Keratinocyte (primary cell): ENCODE measurements around the gene DEPDC7. TPM values are rescaled to one million over a fixed set of nuclear protein-coding genes. Genes with fewer than 3 reads are reported as not detected.
A peak's percentile ranks its signal among the peaks of the same experiment; 100 is the strongest.

Source experiments
- DNase-seq: peaks from one replicate; pipeline ENCODE4 v3.0.0-alpha.2; 2011; ENCODE audit warnings: low read depth, missing footprints, low spot score
- FAIRE-seq: peaks from 2 replicates; lab custom pipeline; 2011; peaks lifted over from hg19 to GRCh38; lab: Jason Lieb, UNC
- H2AFZ ChIP-seq: 2 replicates; pipeline ENCODE4 v1.6.0; 2012; ENCODE audit warnings: low read length, control low read depth, inconsistent platforms; ENCODE audit not compliant: control insufficient read depth
- H3K27ac ChIP-seq: 2 replicates; pipeline ENCODE4 v1.5.1; 2011; ENCODE audit warnings: low read length; ENCODE audit not compliant: control insufficient read depth, insufficient read depth
- H3K27me3 ChIP-seq: 3 replicates; pipeline ENCODE4 v1.6.0; 2011; ENCODE audit warnings: low read length; ENCODE audit not compliant: control insufficient read depth, insufficient read depth; ENCODE audit errors: extremely low read depth
- H3K36me3 ChIP-seq, 2 experiments: 2 replicates in 1 of 2; 3 replicates in 1 of 2; pipeline ENCODE4 v1.5.1; 2011; ENCODE audit warnings: low read length in 2 of 2, mild to moderate bottlenecking in 1 of 2; ENCODE audit not compliant: control insufficient read depth in 2 of 2, insufficient read depth in 2 of 2; ENCODE audit errors: extremely low read depth in 1 of 2
- H3K4me1 ChIP-seq: 3 replicates; pipeline ENCODE4 v1.5.1; 2011; ENCODE audit warnings: low read length; ENCODE audit not compliant: control insufficient read depth, insufficient read depth; ENCODE audit errors: extremely low read depth
- H3K4me2 ChIP-seq: 3 replicates; pipeline ENCODE4 v1.6.0; 2011; ENCODE audit warnings: low read depth, low read length; ENCODE audit not compliant: control insufficient read depth, insufficient read depth; ENCODE audit errors: extremely low read depth
- H3K4me3 ChIP-seq, 3 experiments: fragments of 200-600 bp in 1 of 3; sonication (generic) in 1 of 3; 2 replicates in 2 of 3; 3 replicates in 1 of 3; pipeline ENCODE4 v1.5.1; 2011 to 2016; ENCODE audit warnings: low read length in 3 of 3, mild to moderate bottlenecking in 3 of 3, control low read depth in 2 of 3, inconsistent platforms in 1 of 3, low read depth in 1 of 3, mixed read lengths in 1 of 3, mixed run types in 1 of 3, moderate library complexity in 1 of 3; ENCODE audit not compliant: control insufficient read depth in 2 of 3, insufficient read depth in 2 of 3; ENCODE audit errors: extremely low read depth in 1 of 3
- H3K79me2 ChIP-seq: 2 replicates; pipeline ENCODE4 v1.6.0; 2012; ENCODE audit warnings: low read length; ENCODE audit not compliant: control insufficient read depth, insufficient read depth
- H3K9ac ChIP-seq: 3 replicates; pipeline ENCODE4 v1.6.0; 2011; ENCODE audit warnings: low read length; ENCODE audit not compliant: control insufficient read depth, insufficient read depth; ENCODE audit errors: extremely low read depth
- H3K9me1 ChIP-seq: 3 replicates; pipeline ENCODE4 v1.6.0; 2011; ENCODE audit warnings: low read length; ENCODE audit not compliant: control insufficient read depth, insufficient read depth; ENCODE audit errors: extremely low read depth
- H3K9me3 ChIP-seq: 2 replicates; pipeline ENCODE4 v1.5.1; 2012; ENCODE audit warnings: low read depth, low read length; ENCODE audit not compliant: control insufficient read depth
- H4K20me1 ChIP-seq: 3 replicates; pipeline ENCODE4 v1.6.0; 2011; ENCODE audit warnings: low read length; ENCODE audit not compliant: control insufficient read depth, insufficient read depth; ENCODE audit errors: extremely low read depth
- CTCF ChIP-seq, 3 experiments: IDR thresholded peaks in 1 of 3; conservative IDR thresholded peaks in 1 of 3; optimal IDR thresholded peaks in 1 of 3; 2 replicates in 2 of 3; 3 replicates in 1 of 3; pipeline versions ENCODE3 to v1.5.1; 2011; ENCODE audit warnings: low read length in 3 of 3, mild to moderate bottlenecking in 3 of 3, moderate library complexity in 2 of 3, control low read depth in 1 of 3, inconsistent platforms in 1 of 3; ENCODE audit not compliant: insufficient read depth in 2 of 3; ENCODE audit errors: extremely low read depth in 1 of 3
- EZH2 ChIP-seq: IDR thresholded peaks from one replicate; pipeline ENCODE4 v1.6.1; 2012; ENCODE audit warnings: inconsistent platforms, mild to moderate bottlenecking, low read length, moderate library complexity
- dilution Hi-C: fragments of 300-500 bp; cut with MboI; formaldehyde crosslinking; loops from one replicate; pipeline ENCODE4 v1.7.0; 2020; ENCODE audit warnings: low sequenced_read_pairs; ENCODE audit not compliant: extremely low pct_ligation_motif_present
- polyA plus RNA-seq, 5 experiments: library from polyadenylated mRNA; depleted of rRNA in 3 of 5; stranded (reverse) in 3 of 5; stranded (forward) in 1 of 5; unstranded in 1 of 5; fragments of >200 nt; gene quantifications; 1 replicate in 1 of 5; 2 replicates in 3 of 5; 3 replicates in 1 of 5; pipeline versions ENCODE4 v1.2.1 to v1.2.3, GENCODE V29; 2011 to 2012; ENCODE audit warnings: missing spikeins in 2 of 5, low read depth in 1 of 5, low replicate concordance in 1 of 5

DEPDC7 gene
- polyA plus RNA-seq, 1 donor (not counting 4 experiments of a cell fraction or from before 2014, with no cell fraction given) = 29.8 TPM

GRCh38 chr11:33039274-33040032 lies 23.8 kb downstream of the DEPDC7 start, which contains the start of gene TCP11L1:
TSS of gene TCP11L1 (plus strand) at chr11:33039572. CDS start at chr11:33043774, 4,202 bp downstream.
- H3K4me2 ChIP-seq = peak within 1 kb of the TSS; percentile 87
- peak within 1 kb of the TSS; percentile 97 for H3K27ac ChIP-seq
- peaks cover 29% of the 10 kb centered on the region for H3K4me1 ChIP-seq
- H3K9ac ChIP-seq = peak within 1 kb of the TSS; percentile 98
- H3K9me1 ChIP-seq = no peaks in the 10 kb centered on the region
- DNase-seq = no peak
- no peak for FAIRE-seq
- H3K36me3 ChIP-seq = no peaks in the 10 kb centered on the region
- no peaks in the 10 kb centered on the region for H4K20me1 ChIP-seq
- peak within 1 kb of the TSS; percentile 94 for H2AFZ ChIP-seq
- dilution Hi-C loops = no loop called here
- no peaks in the 10 kb centered on the region for H3K9me3 ChIP-seq
- H3K27me3 ChIP-seq = no peaks in the 10 kb centered on the region
- H3K79me2 ChIP-seq = peaks cover 21% of the 10 kb centered on the region
- peak in 1 of 3 experiments; percentile 0 for TF ChIP-seq CTCF (optimal IDR thresholded peaks at IDR 0.05 in 1 of 3, IDR thresholded peaks at IDR 0.05 in 1 of 3, conservative IDR thresholded peaks at IDR 0.05 in 1 of 3; ENCODE audit: extremely low read depth in 1 of 3, insufficient read depth in 2 of 3, low read length in 3 of 3)
- no peak for TF ChIP-seq EZH2
- H3K4me3 ChIP-seq = peak within 1 kb of the TSS; percentile 49 to 91 (median 84)

GRCh38 chr11:33040033-33040861 lies 24.6 kb downstream of the DEPDC7 start:
- no peaks in the 10 kb centered on the region for H4K20me1 ChIP-seq
- H3K79me2 ChIP-seq = peaks cover 21% of the 10 kb centered on the region
- peak overlapping the region; percentile 87 for H3K4me2 ChIP-seq
- H3K27me3 ChIP-seq = no peaks in the 10 kb centered on the region
- peak overlapping the region; percentile 98 for H3K9ac ChIP-seq
- H2AFZ ChIP-seq = peak overlapping the region; percentile 94
- H3K4me1 ChIP-seq = peaks cover 37% of the 10 kb centered on the region
- peak overlapping the region; percentile 97 for H3K27ac ChIP-seq
- H3K9me1 ChIP-seq = no peaks in the 10 kb centered on the region
- TF ChIP-seq EZH2 (no peak), CTCF (optimal IDR thresholded peaks at IDR 0.05 in 1 of 3, IDR thresholded peaks at IDR 0.05 in 1 of 3, conservative IDR thresholded peaks at IDR 0.05 in 1 of 3; ENCODE audit: extremely low read depth in 1 of 3, insufficient read depth in 2 of 3, low read length in 3 of 3) (no peak)
- H3K9me3 ChIP-seq = peaks cover under 1% of the 10 kb centered on the region
- H3K36me3 ChIP-seq = peaks cover 0 to 2% of the 10 kb centered on the region in 2 experiments
- H3K4me3 ChIP-seq = peak overlapping the region; percentile 49 to 91 (median 84)
- dilution Hi-C loops = no loop called here
- DNase-seq (no peak), FAIRE-seq (no peak)
